ENCODE measurements around the gene TTLL3. TPM values are rescaled to one million over a fixed set of nuclear protein-coding genes. Genes with fewer than 3 reads are reported as not detected.

The TTLL3 gene
- total RNA-seq, 1 experiment from 2014 or later = 8.4 TPM

DNA sequence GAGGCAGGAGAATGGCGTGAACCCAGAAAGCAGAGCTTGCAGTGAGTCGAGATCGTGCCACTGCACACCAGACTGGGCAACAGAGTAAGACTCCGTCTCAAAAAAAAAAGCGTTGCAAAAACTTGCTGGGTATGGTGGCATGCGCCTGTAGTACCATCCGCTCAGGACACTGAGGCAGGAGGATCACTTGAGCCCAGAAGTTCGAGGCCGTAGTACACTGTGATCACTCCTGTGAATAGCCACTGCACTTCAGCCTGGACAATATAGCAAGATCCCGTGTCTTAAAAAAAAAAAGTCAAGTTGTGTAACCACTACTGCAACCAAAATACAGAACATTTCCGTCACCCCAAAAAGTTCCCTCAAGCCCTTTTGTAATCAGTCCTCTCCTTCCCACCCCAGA, 15.7 kb upstream of the TTLL3 start:
- no peak overlapping the region for H3K4me3 ChIP-seq (ENCODE audit: low read length)
- ATAC-seq = no peak
- ChIA-PET POLR2A (ENCODE audit: unreplicated experiment) (no interaction called here), CTCF (no interaction called here)
- no peak overlapping the region for H2AFZ ChIP-seq (ENCODE audit: low read length)
- no peak overlapping the region for H3K27ac ChIP-seq (ENCODE audit: low read length)
- H3K9me2 ChIP-seq (replicated peaks; ENCODE audit: low read length) = no peaks in the 10 kb centered on the region
- no peaks in the 10 kb centered on the region for H4K20me1 ChIP-seq (ENCODE audit: low read length)
- intact Hi-C loops (cut with micrococcal nuclease) = loop anchor here (5.0 kb wide), 1 partner anchor 77 kb away; no protein-coding TSS in a partner anchor
- H3K36me3 ChIP-seq (ENCODE audit: low read depth, low read length) = peaks cover 19% of the 10 kb centered on the region; the same call in 1 of the 2 replicates
- H3K9me3 ChIP-seq (ENCODE audit: low read length) = no peaks in the 10 kb centered on the region
- no TSS peak for BruUV-seq (replicated peaks)
- TF ChIP-seq, protein P1, sequence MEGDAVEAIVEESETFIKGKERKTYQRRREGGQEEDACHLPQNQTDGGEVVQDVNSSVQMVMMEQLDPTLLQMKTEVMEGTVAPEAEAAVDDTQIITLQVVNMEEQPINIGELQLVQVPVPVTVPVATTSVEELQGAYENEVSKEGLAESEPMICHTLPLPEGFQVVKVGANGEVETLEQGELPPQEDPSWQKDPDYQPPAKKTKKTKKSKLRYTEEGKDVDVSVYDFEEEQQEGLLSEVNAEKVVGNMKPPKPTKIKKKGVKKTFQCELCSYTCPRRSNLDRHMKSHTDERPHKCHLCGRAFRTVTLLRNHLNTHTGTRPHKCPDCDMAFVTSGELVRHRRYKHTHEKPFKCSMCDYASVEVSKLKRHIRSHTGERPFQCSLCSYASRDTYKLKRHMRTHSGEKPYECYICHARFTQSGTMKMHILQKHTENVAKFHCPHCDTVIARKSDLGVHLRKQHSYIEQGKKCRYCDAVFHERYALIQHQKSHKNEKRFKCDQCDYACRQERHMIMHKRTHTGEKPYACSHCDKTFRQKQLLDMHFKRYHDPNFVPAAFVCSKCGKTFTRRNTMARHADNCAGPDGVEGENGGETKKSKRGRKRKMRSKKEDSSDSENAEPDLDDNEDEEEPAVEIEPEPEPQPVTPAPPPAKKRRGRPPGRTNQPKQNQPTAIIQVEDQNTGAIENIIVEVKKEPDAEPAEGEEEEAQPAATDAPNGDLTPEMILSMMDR (conservative IDR thresholded peaks at IDR 0.05; ENCODE audit: low read depth, low read length) = no peak
- TF ChIP-seq EZH2 (IDR thresholded peaks at IDR 0.05; ENCODE audit: low read length, unreplicated experiment) (no peak), EZH2phosphoT487 (IDR thresholded peaks at IDR 0.05; ENCODE audit: borderline replicate concordance, low read length) (no peak)
- DNase-seq = no peak
- no peak overlapping the region for H3K9ac ChIP-seq (ENCODE audit: low read length)
- no peaks in the 10 kb centered on the region for H3F3A ChIP-seq (ENCODE audit: low read length, unreplicated experiment)
- no peaks in the 10 kb centered on the region for H3K27me3 ChIP-seq (ENCODE audit: low read length)
- H3K4me2 ChIP-seq (ENCODE audit: low read length) = peak overlapping the region; percentile 98
- peaks cover 28% of the 10 kb centered on the region for H3K79me2 ChIP-seq (ENCODE audit: low read length)
- H3K4me1 ChIP-seq (ENCODE audit: insufficient read depth, low read length) = peaks cover 11% of the 10 kb centered on the region

DNA sequence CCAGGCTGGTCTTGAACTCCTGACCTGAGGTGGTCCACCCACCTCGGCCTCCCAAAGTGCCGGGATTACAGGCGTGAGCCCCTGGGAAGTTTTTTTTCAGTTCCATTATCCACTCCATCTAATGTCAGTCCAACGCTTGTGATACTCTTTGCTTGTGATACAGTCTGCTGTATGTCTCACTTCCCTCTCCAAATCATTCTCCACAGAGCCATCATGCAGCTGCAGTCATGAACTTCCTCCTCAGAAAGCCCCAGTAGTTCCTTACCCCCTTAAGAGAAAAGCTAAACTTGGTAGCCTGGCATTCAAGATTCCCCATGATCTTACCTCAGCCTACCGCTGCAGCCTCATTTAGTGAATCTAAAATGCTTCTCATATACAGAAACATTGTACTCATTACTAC, 14.9 kb upstream of the TTLL3 start:
- Histone ChIP-seq H3K4me3 (ENCODE audit: low read length) (no peak overlapping the region), H3K27me3 (ENCODE audit: low read length) (no peaks in the 10 kb centered on the region), H3K27ac (ENCODE audit: low read length) (no peak overlapping the region), H2AFZ (ENCODE audit: low read length) (no peak overlapping the region), H3K36me3 (ENCODE audit: low read depth, low read length) (peaks cover 26% of the 10 kb centered on the region), H3K9me3 (ENCODE audit: low read length) (no peaks in the 10 kb centered on the region), H4K20me1 (ENCODE audit: low read length) (no peaks in the 10 kb centered on the region), H3K4me2 (ENCODE audit: low read length) (no peak overlapping the region), H3F3A (ENCODE audit: low read length, unreplicated experiment) (no peaks in the 10 kb centered on the region), H3K4me1 (ENCODE audit: insufficient read depth, low read length) (peaks cover 11% of the 10 kb centered on the region), H3K9ac (ENCODE audit: low read length) (no peak overlapping the region), H3K9me2 (replicated peaks; ENCODE audit: low read length) (no peaks in the 10 kb centered on the region), H3K79me2 (ENCODE audit: low read length) (peaks cover 28% of the 10 kb centered on the region)
- no peak for DNase-seq
- TF ChIP-seq EZH2 (IDR thresholded peaks at IDR 0.05; ENCODE audit: low read length, unreplicated experiment) (no peak), EZH2phosphoT487 (IDR thresholded peaks at IDR 0.05; ENCODE audit: borderline replicate concordance, low read length) (no peak)
- TF ChIP-seq, protein P1 (conservative IDR thresholded peaks at IDR 0.05; ENCODE audit: low read depth, low read length) = no peak
- ATAC-seq = no peak
- ChIA-PET POLR2A (ENCODE audit: unreplicated experiment) (no interaction called here), CTCF (no interaction called here)
- intact Hi-C loops (cut with micrococcal nuclease) = no loop called here
- BruUV-seq (replicated peaks) = no TSS peak

DNA sequence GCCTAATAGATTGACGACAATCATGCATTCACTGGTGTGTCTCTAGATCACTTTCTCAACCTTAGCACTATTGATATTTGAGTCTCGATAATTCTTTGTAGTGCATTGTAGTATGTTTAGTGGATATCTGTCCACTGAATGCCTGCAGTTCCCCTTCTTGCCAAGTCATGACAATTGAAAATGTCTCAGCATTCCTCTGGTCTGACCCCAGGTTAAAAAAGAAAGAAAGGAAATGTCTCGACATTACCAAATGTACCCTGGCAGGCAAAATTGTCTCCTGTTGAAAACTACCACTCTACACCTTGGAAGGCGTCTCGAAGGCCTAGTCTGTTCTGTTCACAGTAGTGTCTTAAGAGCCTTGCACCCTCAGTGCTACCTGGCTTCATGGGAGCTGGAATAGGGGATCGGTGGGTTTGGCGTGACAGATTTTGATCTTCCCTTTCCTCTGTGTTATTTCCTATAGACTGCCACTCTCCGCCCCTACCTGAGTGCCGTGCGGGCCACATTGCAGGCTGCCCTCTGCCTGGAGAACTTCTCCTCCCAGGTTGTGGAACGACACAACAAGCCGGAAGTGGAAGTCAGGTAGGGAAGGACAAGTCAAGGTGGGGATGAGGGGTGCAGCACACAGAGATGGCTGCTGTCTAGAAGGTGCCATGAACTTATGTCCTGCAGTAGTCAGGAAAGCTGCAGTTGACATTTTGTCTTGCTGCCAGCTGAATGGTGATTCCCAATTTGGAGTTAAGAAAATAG, 12.7 kb upstream of the TTLL3 start:
- CTCF ChIA-PET = no interaction called here
- no peak overlapping the region for H3K4me2 ChIP-seq (ENCODE audit: low read length)
- peaks cover 28% of the 10 kb centered on the region for H3K79me2 ChIP-seq (ENCODE audit: low read length)
- peaks cover 41% of the 10 kb centered on the region for H3K36me3 ChIP-seq (ENCODE audit: low read depth, low read length)
- intact Hi-C loops (cut with micrococcal nuclease) = no loop called here
- peaks cover 7% of the 10 kb centered on the region for H3K4me1 ChIP-seq (ENCODE audit: insufficient read depth, low read length)
- H2AFZ ChIP-seq (ENCODE audit: low read length) = no peak overlapping the region
- no peaks in the 10 kb centered on the region for H4K20me1 ChIP-seq (ENCODE audit: low read length)
- no peak overlapping the region for H3K27ac ChIP-seq (ENCODE audit: low read length)
- H3K9me3 ChIP-seq (ENCODE audit: low read length) = no peaks in the 10 kb centered on the region
- POLR2A ChIA-PET (ENCODE audit: unreplicated experiment) = no interaction called here
- H3K9ac ChIP-seq (ENCODE audit: low read length) = no peak overlapping the region
- H3K4me3 ChIP-seq (ENCODE audit: low read length) = no peak overlapping the region
- no peaks in the 10 kb centered on the region for H3K27me3 ChIP-seq (ENCODE audit: low read length)
- H3F3A ChIP-seq (ENCODE audit: low read length, unreplicated experiment) = no peaks in the 10 kb centered on the region
- TF ChIP-seq EZH2phosphoT487 (IDR thresholded peaks at IDR 0.05; ENCODE audit: borderline replicate concordance, low read length) = no peak
- no TSS peak for BruUV-seq (replicated peaks)
- ATAC-seq = no peak
- no peak for DNase-seq
- no peaks in the 10 kb centered on the region for H3K9me2 ChIP-seq (replicated peaks; ENCODE audit: low read length)

All from PC-3 (cell line).